Neutrophil (primary cell): ENCODE data around the gene TTC21A.
A peak's percentile ranks its signal among the peaks of the same experiment; 100 is the strongest.

Source experiments
- H3K27ac ChIP-seq: fragments of 200-600 bp; sonication (generic); 2 replicates; pipeline ENCODE4 v1.5.1; 2016; ENCODE audit warnings: mild to moderate bottlenecking, moderate library complexity
- H3K27me3 ChIP-seq: fragments of 200-600 bp; sonication (generic); 2 replicates; pipeline ENCODE4 v1.6.0; 2016; ENCODE audit warnings: mild to moderate bottlenecking
- H3K36me3 ChIP-seq: fragments of 200-600 bp; sonication (generic); 2 replicates; pipeline ENCODE4 v1.5.1; 2017
- H3K4me1 ChIP-seq, 2 experiments: fragments of 200-600 bp in 1 of 2; sonication (generic) in 1 of 2; 1 replicate in 1 of 2; 2 replicates in 1 of 2; pipeline versions ENCODE4 v1.5.1 to v1.6.1; 2013 to 2016; ENCODE audit warnings: low read depth in 1 of 2, low read length in 1 of 2, mild to moderate bottlenecking in 1 of 2, moderate library complexity in 1 of 2; ENCODE audit not compliant: control insufficient read depth in 1 of 2, insufficient read depth in 1 of 2
- H3K4me3 ChIP-seq, 2 experiments: fragments of 200-600 bp in 1 of 2; sonication (generic) in 1 of 2; 1 replicate in 1 of 2; 2 replicates in 1 of 2; pipeline ENCODE4 v1.5.1; 2013 to 2016; ENCODE audit warnings: low read depth in 1 of 2, low read length in 1 of 2, mild to moderate bottlenecking in 1 of 2, moderate library complexity in 1 of 2
- H3K9me3 ChIP-seq: fragments of 200-600 bp; sonication (generic); 2 replicates; pipeline ENCODE4 v1.5.1; 2016
- CTCF ChIP-seq: fragments of 200-600 bp; sonication (generic); IDR thresholded peaks from 2 replicates; pipeline ENCODE4 v1.5.1; 2016; ENCODE audit warnings: antibody characterized with exemption

TTC21A gene

DNA sequence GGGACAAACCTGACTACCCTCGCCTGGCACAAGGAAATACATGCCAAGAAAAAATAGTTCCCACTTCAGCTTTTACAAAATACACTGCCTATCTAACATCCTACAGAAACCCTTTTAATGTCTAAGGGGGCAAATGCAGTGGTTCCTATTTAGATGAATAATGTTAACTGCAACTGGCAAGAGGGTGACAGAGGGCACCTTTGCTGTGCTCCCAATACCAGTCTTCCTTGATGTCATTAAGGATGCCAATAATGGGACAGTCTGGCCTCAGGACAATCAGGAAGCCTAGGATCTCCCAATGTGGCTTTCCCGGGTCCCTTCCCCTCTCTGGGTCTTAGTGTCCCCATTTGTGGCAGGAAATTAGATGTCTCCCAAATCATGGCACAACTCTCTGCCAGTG, 32.0 kb downstream of the TTC21A start:
- no peak for TF ChIP-seq CTCF
- peaks cover 15 to 22% of the 10 kb centered on the region in 2 experiments for H3K4me1 ChIP-seq
- peaks cover 46% of the 10 kb centered on the region for H3K36me3 ChIP-seq
- H3K27ac ChIP-seq: no peak overlapping the region
- no peak overlapping the region for H3K4me3 ChIP-seq
- H3K9me3 ChIP-seq: peaks cover 6% of the 10 kb centered on the region
- H3K27me3 ChIP-seq: no peaks in the 10 kb centered on the region

GRCh38 chr3:39140341-39140971, 33.0 kb downstream of the TTC21A start:
- Histone ChIP-seq H3K9me3 (peaks cover 6% of the 10 kb centered on the region), H3K27me3 (no peaks in the 10 kb centered on the region), H3K36me3 (peaks cover 56% of the 10 kb centered on the region), H3K4me3 (no peak overlapping the region), H3K4me1 (peaks cover 15 to 22% of the 10 kb centered on the region in 2 experiments), H3K27ac (peak overlapping the region; percentile 63)
- no peak for TF ChIP-seq CTCF

DNA sequence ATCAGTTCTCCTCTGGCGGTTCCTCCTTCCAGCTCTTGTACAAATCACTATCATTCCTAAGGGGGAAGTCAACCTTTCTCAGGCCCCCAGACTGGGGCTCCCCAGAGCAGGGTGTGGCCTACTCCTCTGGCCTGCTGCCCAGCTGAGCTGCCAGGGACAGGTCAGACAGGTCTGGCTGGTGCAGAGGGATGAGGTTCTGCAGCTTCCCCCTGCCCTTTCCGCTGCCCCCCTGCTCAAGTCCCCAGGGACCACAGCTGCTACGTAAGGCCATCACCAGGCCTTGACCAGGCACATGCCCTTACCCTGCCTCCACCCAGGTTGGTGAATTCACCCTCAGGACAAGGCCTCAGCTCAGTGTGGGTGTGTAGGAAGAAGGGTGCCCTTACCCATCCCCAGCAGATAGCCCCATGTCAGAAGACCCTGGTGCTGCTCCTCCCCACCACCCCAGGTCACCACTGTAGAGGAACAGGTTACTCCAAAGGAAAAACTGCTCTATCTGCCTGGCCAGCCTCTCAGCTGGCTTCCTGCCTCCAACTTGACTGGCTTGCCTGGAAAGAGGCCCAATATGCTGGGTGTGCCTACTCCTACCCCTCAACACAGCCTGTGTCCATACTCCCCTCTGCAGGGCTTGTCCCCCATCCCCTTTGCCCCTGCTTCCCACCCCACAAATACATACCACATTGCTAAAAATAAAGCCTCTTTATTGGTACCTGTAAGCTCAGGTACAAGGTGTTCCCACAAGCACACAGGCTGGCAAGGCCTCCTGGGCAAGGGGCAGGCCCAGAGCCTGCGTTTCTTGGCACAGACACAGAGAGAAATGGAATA, 33.9 kb downstream of the TTC21A start:
- peaks cover 21 to 26% of the 10 kb centered on the region in 2 experiments for H3K4me1 ChIP-seq
- H3K4me3 ChIP-seq: no peak overlapping the region
- peaks cover 6% of the 10 kb centered on the region for H3K9me3 ChIP-seq
- TF ChIP-seq CTCF: no peak
- no peaks in the 10 kb centered on the region for H3K27me3 ChIP-seq
- peaks cover 66% of the 10 kb centered on the region for H3K36me3 ChIP-seq
- peak overlapping the region; percentile 63 for H3K27ac ChIP-seq

- H3K27me3 ChIP-seq: no peaks in the 10 kb centered on the region
- H3K27ac ChIP-seq: peak overlapping the region; percentile 63
- TF ChIP-seq CTCF: no peak
- peaks cover 72% of the 10 kb centered on the region for H3K36me3 ChIP-seq
- H3K9me3 ChIP-seq: peaks cover 6% of the 10 kb centered on the region
- no peak overlapping the region for H3K4me3 ChIP-seq
- peaks cover 28 to 33% of the 10 kb centered on the region in 2 experiments for H3K4me1 ChIP-seq
Observed at GRCh38 chr3:39142067-39142466, 34.6 kb downstream of the TTC21A start.

DNA sequence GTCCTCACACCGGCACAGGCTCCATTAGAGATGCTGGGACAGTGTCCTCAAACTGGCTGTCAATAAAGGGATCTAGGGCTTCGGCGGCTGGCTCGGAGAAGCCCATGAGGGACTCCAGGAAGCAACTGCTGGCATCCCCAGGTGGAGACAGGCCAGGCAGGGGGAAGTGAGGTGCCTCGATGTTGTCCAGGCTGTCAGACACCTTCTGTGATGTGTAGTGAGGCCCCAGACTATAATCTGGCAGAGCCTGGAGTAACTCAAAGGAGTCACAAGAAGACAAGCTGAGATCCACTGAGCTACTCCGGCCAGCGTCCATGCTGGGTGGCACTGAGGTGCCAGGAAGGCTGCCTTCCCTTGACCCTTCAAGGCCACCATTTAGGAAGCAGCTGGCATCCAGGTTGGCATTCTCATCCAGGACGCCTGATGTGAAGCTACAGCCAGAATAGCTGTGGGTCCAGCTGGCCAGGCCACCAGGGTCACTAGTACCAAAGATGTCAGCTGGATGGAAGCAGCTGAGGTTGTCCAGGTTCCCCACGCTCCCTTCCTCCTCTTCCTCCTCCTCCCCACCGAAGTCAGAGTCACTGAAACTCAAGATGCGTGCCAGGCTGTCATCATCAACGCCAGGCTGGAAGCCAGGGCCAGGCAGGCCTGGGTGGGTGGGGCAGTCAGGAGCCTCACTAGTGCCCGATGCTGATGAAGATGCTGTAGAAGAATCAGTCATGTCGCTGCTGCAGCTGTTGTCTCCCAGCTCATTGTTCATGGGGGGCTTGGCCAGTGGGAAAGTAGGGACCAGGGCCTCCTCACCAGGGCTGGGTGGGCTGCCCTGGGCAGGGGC, 35.8 kb downstream of the TTC21A start:
- H3K9me3 ChIP-seq: peaks cover 6% of the 10 kb centered on the region
- no peak for TF ChIP-seq CTCF
- H3K27me3 ChIP-seq: no peaks in the 10 kb centered on the region
- H3K27ac ChIP-seq: no peak overlapping the region
- peaks cover 40 to 45% of the 10 kb centered on the region in 2 experiments for H3K4me1 ChIP-seq
- no peak overlapping the region for H3K4me3 ChIP-seq
- peaks cover 73% of the 10 kb centered on the region for H3K36me3 ChIP-seq
